ENCODE data around the gene ENC1. TPM values are rescaled to one million over a fixed set of nuclear protein-coding genes. Genes with fewer than 3 reads are reported as not detected.

ENC1 gene
- total and polyA plus RNA-seq, 2 of the 8 experiments (the other 6 are each of a cell fraction or from before 2014, with no cell fraction given), result 5.5 to 13.2 TPM

- Histone ChIP-seq H4K5ac (ENCODE audit: insufficient read length, low read depth, low read length) (no peak overlapping the region), H2AK5ac (ENCODE audit: low read depth, low read length) (no peak overlapping the region), H3K4ac (replicated peaks; ENCODE audit: insufficient read length, low read depth, low read length) (no peak overlapping the region), H3K27me3 (replicated peaks in 1 of 4; ENCODE audit: control insufficient read depth in 3 of 4, extremely low read depth in 1 of 4, insufficient read depth in 3 of 4, low read length in 3 of 4) (no peaks in the 10 kb centered on the region), H3K79me1 (ENCODE audit: low read depth, low read length) (no peaks in the 10 kb centered on the region), H3K56ac (replicated peaks; ENCODE audit: insufficient read length, low read depth, low read length) (no peak overlapping the region), H2BK20ac (ENCODE audit: low read length) (no peak overlapping the region), H3K23me2 (ENCODE audit: low read depth, low read length) (no peaks in the 10 kb centered on the region; the same call in 1 of the 2 replicates), H2BK15ac (ENCODE audit: low read length) (no peak overlapping the region), H3K9me3 (ENCODE audit: insufficient read depth in 2 of 2, low read depth in 1 of 2, low read length in 1 of 2) (no peaks in the 10 kb centered on the region), H3K4me2 (ENCODE audit: insufficient read depth in 1 of 2, low read depth in 2 of 2, low read length in 2 of 2) (no peak overlapping the region), H2BK12ac (ENCODE audit: low read depth, low read length) (no peak overlapping the region), H4K20me1 (replicated peaks in 1 of 2; ENCODE audit: control insufficient read depth in 1 of 2, insufficient read depth in 2 of 2, low read length in 2 of 2) (no peaks in the 10 kb centered on the region), H4K91ac (replicated peaks; ENCODE audit: insufficient read length, low read length) (no peak overlapping the region), H3K79me2 (ENCODE audit: control insufficient read depth in 1 of 2, insufficient read depth in 2 of 2, low read length in 2 of 2) (no peaks in the 10 kb centered on the region), H2BK5ac (ENCODE audit: low read depth, low read length) (no peak overlapping the region), H2AFZ (ENCODE audit: low read length) (no peak overlapping the region), H3K4me1 (replicated peaks in 1 of 4; ENCODE audit: control insufficient read depth in 3 of 4, insufficient read depth in 4 of 4, low read length in 3 of 4) (peaks cover 0 to under 1% (median 0%) of the 10 kb centered on the region in 4 experiments; a peak in 2 of 7 replicates), H3K36me3 (ENCODE audit: control insufficient read depth in 2 of 4, insufficient read depth in 4 of 4, low read length in 3 of 4) (no peaks in the 10 kb centered on the region), H3K14ac (ENCODE audit: insufficient read length) (no peak overlapping the region), H3K18ac (ENCODE audit: extremely low read depth, low read length) (no peak overlapping the region), H4K8ac (ENCODE audit: extremely low read depth, insufficient read depth, low read length) (no peak overlapping the region), H2BK120ac (replicated peaks; ENCODE audit: low read depth, low read length) (no peak overlapping the region), H3K23ac (ENCODE audit: insufficient read length) (no peak overlapping the region), H3K9ac (replicated peaks in 1 of 4; ENCODE audit: extremely low read depth in 1 of 4, low read depth in 3 of 4, low read length in 3 of 4) (no peak overlapping the region), H3K4me3 (ENCODE audit: extremely low read depth in 1 of 4, insufficient read depth in 2 of 4, low read depth in 3 of 4, low read length in 4 of 4) (no peak overlapping the region), H3K27ac (ENCODE audit: low read depth, low read length) (no peak overlapping the region)
- TF ChIP-seq GTF2F1 (IDR thresholded peaks at IDR 0.05; ENCODE audit: borderline replicate concordance, low read depth, low read length) (no peak), CEBPB (IDR thresholded peaks at IDR 0.05; ENCODE audit: low read depth, low read length) (peak; percentile 31; the same call in 1 of the 2 replicates), SIX5 (IDR thresholded peaks at IDR 0.05; ENCODE audit: low read depth, low read length) (no peak)
- DNase-seq (ENCODE audit: low read depth in 1 of 2, low spot score in 2 of 2) (no peak), FAIRE-seq (no peak)
- WGBS, 2 experiments (ENCODE audit: extremely low coverage in 1 of 2, insufficient coverage in 1 of 2, insufficient read length in 1 of 2, insufficient replicate concordance in 2 of 2, low coverage in 1 of 2, low lambda C conversion rate in 2 of 2, missing lambda C conversion rate in 1 of 2), result 70% methylated on average over 2 of the region's 2 CpGs; no CpG with 5 or more reads in 1 of the 2 experiments
- ChIA-PET POLR2A (ENCODE audit: partially characterized antibody) (no interaction called here), CTCF (ENCODE audit: partially characterized antibody) (interaction anchor here (1.9 kb wide), 1 partner anchor 763 kb away, joined by 4 read pairs; no protein-coding TSS in a partner anchor)
These were observed 24.7 kb upstream of the ENC1 start for GRCh38 chr5:74665273-74665672.
